Right lobe of liver (tissue), 6 donors: ENCODE data around the gene RBM15. TPM values are rescaled to one million over a fixed set of nuclear protein-coding genes. Genes with fewer than 3 reads are reported as not detected.
A peak's percentile ranks its signal among the peaks of the same experiment; 100 is the strongest.

Source experiments
- ATAC-seq, 4 donors: fragments of 200-7000 bp; cut with Tn5 transposase; one replicate each; pipeline ENCODE4 v1.9.1; 2020; ENCODE audit warnings: mild to moderate bottlenecking in 4 of 4, moderate library complexity in 4 of 4
- DNase-seq, 3 donors: peaks; one replicate each; pipeline ENCODE4 v3.0.0-alpha.2; 2020
- H3K27ac ChIP-seq, 3 donors: fragments of 200-600 bp; one replicate each; pipeline ENCODE4 v1.8.0; 2022
- H3K27me3 ChIP-seq, 2 donors: fragments of 200-600 bp; one replicate each; pipeline ENCODE4 v1.8.0; 2022
- H3K36me3 ChIP-seq, 4 donors: fragments of 200-600 bp; sonication (generic) in 1 of 4; one replicate each; pipeline versions ENCODE4 v1.5.1 to v1.8.0; 2017 to 2022; ENCODE audit warnings: control low read depth in 1 of 4
- H3K4me1 ChIP-seq, 4 donors: fragments of 200-600 bp; sonication (generic) in 1 of 4; one replicate each; pipeline versions ENCODE4 v1.5.1 to v1.8.0; 2017 to 2022; ENCODE audit warnings: control low read depth in 1 of 4
- H3K4me3 ChIP-seq, 3 donors: fragments of 200-600 bp; one replicate each; pipeline ENCODE4 v1.8.0; 2022
- H3K9me3 ChIP-seq, 4 donors: fragments of 200-600 bp; sonication (generic) in 1 of 4; one replicate each; pipeline versions ENCODE4 v1.5.1 to v1.8.0; 2017 to 2022; ENCODE audit warnings: control low read depth in 1 of 4
- CTCF ChIP-seq, 4 donors: fragments of 200-600 bp in 3 of 4; fragments of 450-650 bp in 1 of 4; IDR thresholded peaks; one replicate each; pipeline versions ENCODE4 v1.5.1 to v1.8.0; 2016 to 2022; ENCODE audit warnings: antibody characterized with exemption in 4 of 4, mild to moderate bottlenecking in 2 of 4
- POLR2A ChIP-seq: fragments of 450-650 bp; IDR thresholded peaks from one replicate; pipeline ENCODE4 v1.6.1; 2017; ENCODE audit warnings: antibody characterized with exemption, mild to moderate bottlenecking
- WGBS: methylation state at CpG from one replicate; pipeline ENCODE4 v1.1.6; 2018; ENCODE audit warnings: low coverage, low lambda C conversion rate; ENCODE audit not compliant: insufficient coverage; ENCODE audit errors: missing lambda C conversion rate; 5-methylcytosine and 5-hydroxymethylcytosine counted together
- intact Hi-C, 2 donors: fragments of 100-400 bp; cut with DNase I; formaldehyde crosslinking; loops; one replicate each; pipeline versions ENCODE4 v1.11.2 to v1.14.1; 2022
- total RNA-seq, 6 experiments: library from RNA; depleted of rRNA in 2 of 6; stranded (reverse); fragments of >200 nt in 2 of 6; fragmentation: NEBNext Ultra II Directional in 3 of 6; extraction: Animal tissue kit (Norgen Biotek cat#: 25700) in 3 of 6; gene quantifications; one replicate each; pipeline versions ENCODE4 v1.1.0 to v1.2.4, GENCODE V29; 2016 to 2023
- donor health status: DM: no; HTN: yes; CAD: no.
- donor health status: DM: no; HTN: no; CAD: no.
- donor health status: DM: no; HTN: no; CAD: no.
- donor health status: DM: no; HTN: yes; CAD: no.
- donor health status: DM: no; HTN: yes; CAD: no.

RBM15 gene
- total RNA-seq, 6 experiments from 2014 or later: 8.9 to 15.1 (median 12.2) TPM

DNA sequence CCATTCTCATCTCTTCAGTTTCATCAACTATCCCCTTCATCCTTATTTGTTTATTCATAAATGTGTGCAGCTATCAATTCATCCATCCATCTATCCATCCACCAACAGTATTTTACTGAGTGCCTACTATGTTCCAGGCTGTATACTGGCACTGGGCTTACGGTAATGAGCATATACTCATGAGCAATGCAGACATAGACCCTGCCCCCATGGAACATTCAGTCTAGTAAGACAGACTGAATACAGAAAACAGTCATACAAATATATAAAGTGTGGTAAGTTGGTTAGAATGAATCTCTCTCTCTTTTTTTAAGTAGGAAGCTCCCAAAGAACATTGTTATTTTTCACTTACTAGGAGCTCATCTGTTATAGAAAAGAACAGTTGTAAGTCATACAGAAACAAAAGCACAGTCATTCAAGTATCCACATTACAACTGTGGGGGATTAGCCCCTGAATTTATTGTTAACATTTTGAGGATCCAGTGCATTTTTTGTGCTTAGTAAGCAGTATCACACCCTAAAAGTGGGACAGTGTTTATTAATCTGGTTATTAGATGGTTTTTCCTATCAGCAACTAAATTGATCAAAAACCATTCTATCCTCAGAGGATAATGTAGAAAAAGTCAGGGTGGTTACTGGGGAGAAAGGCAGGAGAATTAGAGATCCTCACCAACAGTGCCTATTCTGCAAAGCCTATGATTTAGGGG, 48.0 kb downstream of the RBM15 start:
- Histone ChIP-seq H3K4me1 (no peaks in the 10 kb centered on the region), H3K27ac (no peak overlapping the region), H3K27me3 (no peaks in the 10 kb centered on the region), H3K36me3 (peaks cover 0 to 4% (median 0%) of the 10 kb centered on the region in 4 donors), H3K9me3 (no peaks in the 10 kb centered on the region), H3K4me3 (no peak overlapping the region)
- WGBS: 80% methylated on average over 1 of the region's 1 CpG
- no peak for TF ChIP-seq POLR2A
- no peak for TF ChIP-seq CTCF (IDR thresholded peaks at IDR 0.05)
- no peak for ATAC-seq
- intact Hi-C loops: no loop called here
- DNase-seq: no peak

- peak in 1 of 4 donors; percentile 22 for ATAC-seq
- H3K27me3 ChIP-seq: no peaks in the 10 kb centered on the region
- 73% methylated on average over 6 of the region's 6 CpGs for WGBS
- intact Hi-C loops: loop anchor here in 1 of 2 donors (10.0 kb wide), 1 partner anchor 45 kb away; no protein-coding TSS in a partner anchor
- DNase-seq: no peak
- H3K9me3 ChIP-seq: no peaks in the 10 kb centered on the region
- H3K4me1 ChIP-seq: peaks cover 0 to 13% (median 0%) of the 10 kb centered on the region in 4 donors
- H3K27ac ChIP-seq: no peak overlapping the region
- no peak for TF ChIP-seq CTCF (IDR thresholded peaks at IDR 0.05)
- no peak for TF ChIP-seq POLR2A
- H3K36me3 ChIP-seq: no peaks in the 10 kb centered on the region
- H3K4me3 ChIP-seq: peak overlapping the region in 2 of 3 donors; percentile 26 to 29
Measured at GRCh38 chr1:110390096-110390495, 50.9 kb downstream of the RBM15 start.

GRCh38 chr1:110390692-110391245, 51.6 kb downstream of the RBM15 start, which contains the start of gene SLC16A4:
SLC16A4 (minus strand) TSS chr1:110391026; CDS start chr1:110389323, 1,703 bp downstream.
- Histone ChIP-seq H3K27me3 (no peaks in the 10 kb centered on the region), H3K4me1 (peaks cover 0 to 13% (median 0%) of the 10 kb centered on the region in 4 donors), H3K36me3 (no peaks in the 10 kb centered on the region), H3K9me3 (no peaks in the 10 kb centered on the region), H3K4me3 (peak within 1 kb of the TSS in 2 of 3 donors; percentile 26 to 29), H3K27ac (peak within 1 kb of the TSS in 1 of 3 donors; percentile 22)
- intact Hi-C loops: loop anchor here in 1 of 2 donors (10.0 kb wide), 1 partner anchor 46 kb away; no protein-coding TSS in a partner anchor
- TF ChIP-seq POLR2A (no peak), CTCF (IDR thresholded peaks at IDR 0.05) (no peak)
- WGBS: 41% methylated on average over 8 of the region's 8 CpGs
- DNase-seq (no peak), ATAC-seq (peak; percentile 73 to 91 (median 80))

DNA sequence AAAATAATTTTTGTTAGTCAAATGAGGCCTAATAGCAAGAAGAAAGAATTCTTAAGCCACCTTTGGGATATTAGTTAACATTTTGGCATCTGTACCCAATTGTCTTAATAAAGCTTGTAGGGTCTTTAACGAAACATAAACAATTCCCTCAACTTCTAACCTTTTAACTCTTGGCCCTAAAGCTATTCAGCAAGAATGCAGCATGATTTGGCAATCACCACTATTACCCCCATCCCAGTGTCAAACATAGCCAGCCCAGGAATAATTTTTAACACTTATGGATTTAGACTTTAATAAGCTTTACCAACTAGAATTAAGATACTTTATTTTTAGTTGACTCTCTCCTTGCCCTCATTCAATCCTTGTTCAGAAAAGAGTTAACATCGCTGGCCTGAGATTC, 54.1 kb downstream of the RBM15 start:
- 36% methylated on average over 2 of the region's 2 CpGs for WGBS
- peak in 1 of 4 donors; percentile 19 for ATAC-seq
- DNase-seq: no peak
- intact Hi-C loops: loop anchor here in 1 of 2 donors (10.0 kb wide), 1 partner anchor 48 kb away; no protein-coding TSS in a partner anchor
- Histone ChIP-seq H3K36me3 (peaks cover 0 to 2% (median 0%) of the 10 kb centered on the region in 4 donors), H3K27ac (no peak overlapping the region), H3K4me3 (no peak overlapping the region), H3K4me1 (peaks cover 0 to 13% (median 0%) of the 10 kb centered on the region in 4 donors), H3K9me3 (no peaks in the 10 kb centered on the region), H3K27me3 (no peaks in the 10 kb centered on the region)
- TF ChIP-seq CTCF (IDR thresholded peaks at IDR 0.05) (no peak), POLR2A (no peak)
